GM10266 (cell line): ENCODE measurements around the gene KIF1A.
A peak's percentile ranks its signal among the peaks of the same experiment; 100 is the strongest.
"Not testable (repeated sequence)": the region's sequence is repeated elsewhere in the genome, so short reads cannot be mapped to it uniquely, and the experiment has no call there.

ENCODE experiments used
- DNase-seq: peaks from one replicate; pipeline ENCODE4 v3.0.0; 2012; ENCODE audit errors: extremely low spot score
- TF ChIP-seq, protein P1 (sequence below): IDR thresholded peaks from 2 replicates; pipeline ENCODE4 v1.5.1; 2012; ENCODE audit warnings: mild to moderate bottlenecking, low read depth; ENCODE audit not compliant: control insufficient read depth, insufficient read depth; ENCODE audit errors: missing control alignments

KIF1A gene

DNA sequence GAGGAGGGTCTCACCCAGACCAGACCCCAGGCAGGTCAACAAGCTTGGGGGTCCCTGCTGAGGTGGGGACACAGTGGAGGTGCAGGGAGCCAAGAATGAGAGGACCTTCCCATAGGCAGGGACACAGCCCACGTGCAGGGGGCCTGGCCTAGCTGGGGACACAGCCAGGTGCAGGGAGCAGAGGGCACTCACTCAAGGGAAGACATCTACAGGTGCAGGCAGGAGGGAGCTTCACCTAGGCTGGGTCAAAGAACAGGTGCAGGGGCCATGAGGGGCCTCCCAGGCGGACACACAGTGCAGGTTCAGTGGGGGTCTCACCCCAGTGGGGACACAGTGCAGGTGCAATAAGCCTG is 129.0 kb downstream of the KIF1A start:
- DNase-seq: not testable (repeated sequence)

DNA sequence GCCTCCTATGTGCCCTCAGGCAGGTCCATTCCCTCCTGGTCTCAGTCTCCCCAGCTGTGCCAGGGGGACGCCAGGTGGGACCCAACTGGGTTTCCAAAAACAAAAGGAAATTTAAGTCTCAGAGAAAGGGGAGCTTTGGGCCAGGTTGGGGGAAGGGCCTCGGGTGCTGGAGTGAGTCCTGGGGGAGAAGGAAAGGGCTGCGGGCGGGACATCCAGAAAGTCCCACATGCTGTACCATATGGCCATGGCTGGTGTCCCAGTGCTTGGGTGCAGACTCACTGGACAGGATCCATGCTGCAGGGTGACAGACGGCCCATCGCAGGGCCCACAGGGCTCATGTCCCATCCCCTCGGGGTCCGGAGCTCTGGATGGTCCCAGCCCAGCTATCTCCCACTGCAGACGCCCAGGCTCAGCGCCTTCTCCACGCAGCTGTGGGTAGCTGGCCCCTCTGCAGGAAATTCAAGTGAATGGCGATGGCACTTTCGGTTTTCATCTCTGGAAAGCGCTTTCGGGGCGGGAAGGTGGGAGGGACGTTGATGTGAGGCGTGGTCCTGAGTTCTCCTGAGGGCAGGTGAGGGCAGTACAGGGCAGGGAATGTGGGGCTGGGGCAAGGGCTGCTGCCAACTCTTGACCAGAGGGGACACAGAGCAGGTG is 129.5 kb downstream of the KIF1A start:
- not testable (repeated sequence) for DNase-seq

DNA sequence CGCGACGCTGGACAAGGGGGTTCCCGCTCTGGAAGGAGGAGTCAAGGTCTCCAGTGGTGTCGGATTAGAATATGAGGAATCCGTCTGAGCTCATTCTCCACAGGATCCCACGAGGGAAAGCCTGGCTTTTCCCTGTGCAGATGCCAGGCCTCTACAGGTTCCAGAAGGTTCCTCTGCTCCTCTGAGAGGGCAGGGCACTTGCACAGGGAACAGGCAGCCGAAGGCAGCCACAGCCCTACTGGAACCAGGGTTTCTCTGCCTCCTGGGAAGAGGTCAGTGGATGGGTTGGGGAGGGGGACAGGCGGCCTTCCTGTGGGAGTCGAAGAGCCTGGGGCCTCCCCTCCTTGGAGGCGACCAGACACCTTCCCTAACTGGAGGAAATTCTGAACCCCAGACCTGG is 130.0 kb downstream of the KIF1A start:
- TF ChIP-seq, protein P1, sequence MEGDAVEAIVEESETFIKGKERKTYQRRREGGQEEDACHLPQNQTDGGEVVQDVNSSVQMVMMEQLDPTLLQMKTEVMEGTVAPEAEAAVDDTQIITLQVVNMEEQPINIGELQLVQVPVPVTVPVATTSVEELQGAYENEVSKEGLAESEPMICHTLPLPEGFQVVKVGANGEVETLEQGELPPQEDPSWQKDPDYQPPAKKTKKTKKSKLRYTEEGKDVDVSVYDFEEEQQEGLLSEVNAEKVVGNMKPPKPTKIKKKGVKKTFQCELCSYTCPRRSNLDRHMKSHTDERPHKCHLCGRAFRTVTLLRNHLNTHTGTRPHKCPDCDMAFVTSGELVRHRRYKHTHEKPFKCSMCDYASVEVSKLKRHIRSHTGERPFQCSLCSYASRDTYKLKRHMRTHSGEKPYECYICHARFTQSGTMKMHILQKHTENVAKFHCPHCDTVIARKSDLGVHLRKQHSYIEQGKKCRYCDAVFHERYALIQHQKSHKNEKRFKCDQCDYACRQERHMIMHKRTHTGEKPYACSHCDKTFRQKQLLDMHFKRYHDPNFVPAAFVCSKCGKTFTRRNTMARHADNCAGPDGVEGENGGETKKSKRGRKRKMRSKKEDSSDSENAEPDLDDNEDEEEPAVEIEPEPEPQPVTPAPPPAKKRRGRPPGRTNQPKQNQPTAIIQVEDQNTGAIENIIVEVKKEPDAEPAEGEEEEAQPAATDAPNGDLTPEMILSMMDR: no peak
- no peak for DNase-seq

DNA sequence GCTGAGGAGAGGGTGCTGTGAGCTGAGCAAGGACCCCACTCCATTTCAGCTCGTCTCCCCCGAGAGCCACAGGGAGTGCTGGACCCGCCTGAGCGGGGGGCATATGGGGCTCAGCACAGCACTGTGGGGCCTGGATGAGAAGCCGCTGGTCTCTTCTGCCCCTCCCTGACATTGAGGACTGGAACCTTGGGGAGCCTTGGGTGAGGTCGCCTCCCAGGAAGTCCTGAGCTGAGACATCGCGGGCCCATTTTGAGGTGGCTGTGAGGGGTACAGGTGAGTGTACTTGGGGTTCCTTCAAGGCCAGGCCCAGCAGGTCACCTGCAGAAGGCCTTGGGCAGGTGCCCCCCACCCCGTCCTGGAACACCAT is 131.5 kb downstream of the KIF1A start:
- no peak for DNase-seq
- TF ChIP-seq, protein P1: no peak

DNA sequence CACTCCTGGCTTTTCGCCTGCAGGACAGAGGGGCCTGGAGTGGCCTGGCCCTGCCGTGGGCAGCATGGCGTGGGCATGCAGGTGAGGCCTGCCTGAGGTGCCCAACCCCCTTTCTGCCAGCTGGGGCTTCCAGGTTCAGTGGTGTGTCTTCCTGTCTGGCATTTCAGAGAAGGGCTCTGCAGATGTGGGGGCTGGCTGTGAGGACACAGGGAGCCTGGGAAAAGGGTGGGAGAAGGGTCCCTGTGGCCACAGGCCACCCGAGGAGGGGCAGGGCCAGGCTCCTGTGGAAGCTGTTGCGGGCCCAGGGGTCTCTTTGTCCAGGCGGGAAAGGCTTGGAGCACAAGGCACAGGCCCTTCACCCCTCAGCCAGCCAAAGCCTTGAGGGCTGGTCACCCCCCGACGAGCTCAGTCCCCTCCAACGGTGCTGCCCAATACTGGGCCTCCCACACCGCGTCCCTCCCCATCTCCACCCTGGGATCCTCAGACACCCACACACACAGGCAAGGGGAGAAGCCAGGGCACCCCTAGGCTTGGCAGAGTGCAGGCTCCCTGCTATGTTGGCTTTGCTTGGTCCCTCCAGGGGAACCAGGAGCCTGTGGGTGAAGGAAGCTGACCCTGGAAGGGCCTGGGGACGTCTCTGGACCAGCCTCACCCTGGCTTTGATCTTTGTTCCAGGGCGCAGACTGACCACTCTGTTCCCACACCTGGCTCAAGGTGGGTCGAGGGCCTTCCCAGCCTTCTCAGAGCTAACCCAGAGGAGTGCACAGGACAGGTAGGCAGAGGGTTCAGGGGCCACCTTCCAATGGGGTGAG is 132.1 kb downstream of the KIF1A start:
- TF ChIP-seq, protein P1: no peak
- peak; percentile 23 for DNase-seq

DNA sequence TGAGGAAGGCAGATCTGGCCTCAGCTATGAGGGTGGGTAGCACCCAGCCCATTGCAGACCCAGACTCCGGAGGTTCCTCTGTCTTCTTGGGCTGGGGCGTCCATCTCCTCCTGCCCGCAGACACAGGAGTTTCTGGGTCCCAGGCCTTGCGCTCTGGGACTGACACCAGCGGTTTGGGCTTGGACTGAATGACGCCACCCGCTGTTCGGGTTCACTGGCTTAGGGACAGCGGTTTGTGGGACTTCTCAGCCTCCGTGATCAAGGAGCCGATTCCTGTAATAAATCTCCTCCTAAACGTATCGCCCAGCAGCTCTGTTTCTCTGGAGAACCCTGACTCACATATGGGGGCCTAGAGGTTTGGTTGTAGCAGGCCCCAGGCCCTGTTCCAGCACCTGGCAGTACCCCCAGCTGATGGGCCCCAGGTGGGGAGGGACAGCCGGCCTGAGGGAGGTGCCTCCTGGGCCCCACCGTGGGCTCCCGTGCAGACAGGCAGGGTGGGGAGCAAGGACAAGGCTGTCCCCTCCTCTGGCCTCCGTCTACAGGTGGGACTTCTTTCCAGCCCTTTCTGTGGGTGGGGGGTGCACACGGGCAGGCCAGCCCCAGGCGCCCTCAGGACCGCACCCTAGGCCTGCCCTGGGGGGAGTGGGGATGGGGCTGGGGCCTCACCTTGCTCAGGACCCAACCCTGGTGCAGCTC is 132.8 kb downstream of the KIF1A start:
- TF ChIP-seq, protein P1: no peak
- DNase-seq: peak; percentile 21

DNA sequence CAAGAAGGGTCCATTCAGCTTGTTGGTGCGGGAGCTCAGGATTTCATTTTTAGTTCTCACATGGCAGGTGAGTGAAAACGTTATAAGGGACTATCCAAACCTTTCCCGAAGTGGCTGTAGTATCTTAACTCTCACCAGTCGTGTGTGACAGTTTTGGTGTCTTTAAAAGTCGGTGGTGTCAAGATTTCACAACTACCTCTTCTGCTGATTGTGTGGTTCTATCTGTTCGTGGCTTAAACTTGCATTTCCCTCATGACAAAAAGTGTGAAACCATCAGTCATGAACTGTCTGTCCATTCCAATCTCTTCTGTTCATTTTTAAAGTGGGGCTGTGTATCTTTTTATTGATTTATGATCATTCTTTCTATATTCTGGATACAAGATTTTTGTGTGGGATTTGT is 133.6 kb downstream of the KIF1A start:
- DNase-seq: peak; percentile 27
- TF ChIP-seq, protein P1: no peak

DNA sequence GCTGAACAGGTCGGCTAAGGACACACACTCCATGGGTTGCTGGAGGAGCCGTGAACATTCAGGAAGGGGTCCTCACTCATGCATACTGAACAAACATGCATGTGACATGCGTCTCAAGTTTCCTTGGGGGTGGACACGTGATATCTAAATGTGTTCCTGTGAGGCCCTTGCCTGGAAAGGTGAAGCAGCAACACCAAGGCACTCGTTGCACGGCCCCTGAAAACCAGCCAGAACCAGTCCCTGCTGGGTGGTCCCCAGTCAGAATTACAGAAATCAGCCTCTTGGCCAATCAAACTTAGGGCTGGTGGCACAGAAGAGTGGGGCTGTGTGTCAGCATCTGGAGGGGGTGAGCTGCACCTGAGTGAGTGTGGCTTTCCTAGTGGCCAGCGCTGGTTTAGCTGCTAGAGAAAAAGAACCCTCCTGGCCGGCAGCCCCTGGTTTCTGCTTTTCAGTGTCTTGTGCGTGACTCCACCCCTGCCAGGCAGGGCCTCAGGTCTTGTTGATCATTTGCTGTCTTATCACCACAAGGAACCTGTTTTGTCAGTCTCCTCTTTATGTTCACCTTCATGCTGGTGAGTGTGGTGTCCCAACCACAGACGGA is 134.1 kb downstream of the KIF1A start:
- DNase-seq: peak; percentile 38
- TF ChIP-seq, protein P1: no peak

DNA sequence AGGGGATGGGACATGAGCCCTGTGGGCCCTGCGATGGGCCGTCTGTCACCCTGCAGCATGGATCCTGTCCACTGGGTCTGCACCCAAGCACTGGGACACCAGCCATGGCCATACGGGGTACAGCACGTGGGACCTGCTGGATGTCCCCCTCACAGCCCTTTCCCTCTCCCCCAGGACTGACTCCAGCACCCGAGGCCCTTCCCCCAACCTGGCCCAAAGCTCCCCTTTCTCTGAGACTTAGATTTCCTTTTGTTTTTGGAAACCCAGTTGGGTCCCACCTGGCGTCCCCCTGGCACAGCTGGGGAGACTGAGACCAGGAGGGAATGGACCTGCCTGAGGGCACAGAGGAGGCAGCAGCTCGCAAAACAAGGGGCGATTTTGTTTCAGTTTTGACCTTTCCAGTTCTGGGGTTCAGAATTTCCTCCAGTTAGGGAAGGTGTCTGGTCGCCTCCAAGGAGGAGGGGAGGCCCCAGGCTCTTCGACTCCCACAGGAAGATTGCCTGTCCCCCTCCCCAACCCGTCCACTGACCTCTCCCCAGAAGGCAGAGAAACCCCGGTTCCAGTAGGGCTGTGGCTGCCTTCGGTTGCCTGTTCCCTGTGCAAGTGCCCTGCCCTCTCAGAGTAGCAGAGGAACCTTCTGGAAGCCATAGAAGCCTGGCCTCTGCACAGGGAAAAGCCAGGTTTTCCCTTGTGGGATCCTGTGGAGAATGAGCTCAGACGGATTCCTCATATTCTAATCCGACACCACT is 135.9 kb downstream of the KIF1A start:
- peak; percentile 8 for DNase-seq

DNA sequence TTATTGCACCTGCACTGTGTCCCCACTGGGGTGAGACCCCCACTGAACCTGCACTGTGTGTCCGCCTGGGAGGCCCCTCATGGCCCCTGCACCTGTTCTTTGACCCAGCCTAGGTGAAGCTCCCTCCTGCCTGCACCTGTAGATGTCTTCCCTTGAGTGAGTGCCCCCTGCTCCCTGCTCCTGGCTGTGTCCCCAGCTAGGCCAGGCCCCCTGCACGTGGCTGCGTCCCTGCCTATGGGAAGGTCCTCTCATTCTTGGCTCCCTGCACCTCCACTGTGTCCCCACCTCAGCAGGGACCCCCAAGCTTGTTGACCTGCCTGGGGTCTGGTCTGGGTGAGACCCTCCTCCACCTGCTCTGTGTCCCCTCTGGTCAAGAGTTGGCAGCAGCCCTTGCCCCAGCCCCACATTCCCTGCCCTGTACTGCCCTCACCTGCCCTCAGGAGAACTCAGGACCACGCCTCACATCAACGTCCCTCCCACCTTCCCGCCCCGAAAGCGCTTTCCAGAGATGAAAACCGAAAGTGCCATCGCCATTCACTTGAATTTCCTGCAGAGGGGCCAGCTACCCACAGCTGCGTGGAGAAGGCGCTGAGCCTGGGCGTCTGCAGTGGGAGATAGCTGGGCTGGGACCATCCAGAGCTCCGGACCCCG is 136.6 kb downstream of the KIF1A start:
- not testable (repeated sequence) for DNase-seq

DNA sequence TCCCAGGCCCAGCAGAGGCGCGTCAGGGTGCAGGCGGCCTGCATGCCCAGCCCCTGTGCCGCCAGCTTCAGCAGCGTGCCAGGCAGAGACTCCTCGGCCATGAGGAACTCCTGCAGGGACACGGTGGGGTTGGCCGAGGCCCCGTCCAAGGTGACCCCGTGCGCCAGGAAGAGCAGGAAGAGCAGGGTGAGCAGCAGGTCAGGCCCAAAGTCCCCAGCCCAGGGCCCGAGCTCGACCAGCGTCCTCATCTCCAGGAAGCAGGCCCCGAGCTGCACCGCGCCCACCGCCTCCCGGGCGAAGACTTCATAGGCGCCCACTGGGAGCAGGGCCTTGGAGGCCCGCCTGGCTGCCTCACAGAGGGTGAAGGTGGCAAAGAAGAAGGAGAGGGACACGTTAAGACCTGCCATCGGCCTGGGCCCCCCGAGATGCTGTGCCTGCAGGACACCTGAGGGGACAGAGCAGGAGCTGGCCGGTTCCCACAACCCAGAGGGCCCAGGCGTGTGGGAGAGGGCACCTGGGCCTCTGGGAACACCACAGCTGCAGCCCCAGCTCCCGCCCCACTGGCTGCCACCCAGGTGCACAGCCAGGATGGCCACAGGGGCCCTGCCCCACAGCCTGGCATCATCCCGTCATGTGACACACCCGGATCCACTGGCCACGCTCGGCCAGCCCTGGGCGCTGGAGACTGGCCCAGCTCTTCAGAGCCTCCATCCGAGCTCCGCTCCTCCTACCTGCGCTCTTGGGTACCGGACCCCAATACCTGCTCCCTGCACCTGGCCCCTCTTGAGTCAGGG is 137.4 kb downstream of the KIF1A start, which contains the start of gene AQP12B:
AQP12B (minus strand) TSS at position 455 of the 794 bp plus-strand sequence; CDS start at position 407, 48 bp downstream.
- DNase-seq: not testable (repeated sequence)
